C4-2B (cell line): Measurements from ENCODE around the gene SEC23IP.

Source experiments
- H3K27ac ChIP-seq: fragments of 450-650 bp; 2 replicates; pipeline ENCODE4 v1.5.1; 2017
- CTCF ChIP-seq: fragments of 450-650 bp; conservative IDR thresholded peaks from 2 replicates; pipeline ENCODE4 v1.5.1; 2017; ENCODE audit warnings: mild to moderate bottlenecking
- ZFX ChIP-seq: fragments of 450-650 bp; IDR thresholded peaks from 2 replicates; pipeline ENCODE4 v1.6.1; 2017

The SEC23IP gene

GRCh38 chr10:119932631-119933030 lies 40.1 kb downstream of the SEC23IP start:
- TF ChIP-seq ZFX: no peak
- no peak for TF ChIP-seq CTCF
- no peak overlapping the region for H3K27ac ChIP-seq

GRCh38 chr10:119933179-119933578 lies 40.6 kb downstream of the SEC23IP start:
- TF ChIP-seq CTCF (peak; percentile 60), ZFX (no peak)
- H3K27ac ChIP-seq: no peak overlapping the region

- TF ChIP-seq ZFX (no peak), CTCF (no peak)
- no peak overlapping the region for H3K27ac ChIP-seq
Observed at GRCh38 chr10:119940487-119940886, 48.0 kb downstream of the SEC23IP start.

GRCh38 chr10:119942973-119943372 lies 50.4 kb downstream of the SEC23IP start:
- TF ChIP-seq ZFX (no peak), CTCF (peak; percentile 20; the same call in 1 of the 2 replicates)
- peak overlapping the region; percentile 72 for H3K27ac ChIP-seq

- H3K27ac ChIP-seq: no peak overlapping the region
Observed at GRCh38 chr10:119945805-119946204, 53.3 kb downstream of the SEC23IP start.

GRCh38 chr10:119947300-119947699 lies 54.8 kb downstream of the SEC23IP start:
- no peak overlapping the region for H3K27ac ChIP-seq
- TF ChIP-seq CTCF (no peak), ZFX (no peak)

More at GRCh38 chr10:119945805-119946204, 53.3 kb downstream of the SEC23IP start:
- TF ChIP-seq ZFX (no peak), CTCF (no peak)

GRCh38 chr10:119957451-119957850 lies 64.9 kb downstream of the SEC23IP start:
- no peak overlapping the region for H3K27ac ChIP-seq
- TF ChIP-seq ZFX (no peak), CTCF (no peak)

- TF ChIP-seq CTCF (no peak), ZFX (no peak)
- H3K27ac ChIP-seq: no peak overlapping the region
Observed at GRCh38 chr10:119962837-119963236, 70.3 kb downstream of the SEC23IP start.
